ENCODE data around the gene ASB5. TPM values are rescaled to one million over a fixed set of nuclear protein-coding genes. Genes with fewer than 3 reads are reported as not detected.

The ASB5 gene
- total RNA-seq, 1 experiment from 2014 or later: not detected

DNA sequence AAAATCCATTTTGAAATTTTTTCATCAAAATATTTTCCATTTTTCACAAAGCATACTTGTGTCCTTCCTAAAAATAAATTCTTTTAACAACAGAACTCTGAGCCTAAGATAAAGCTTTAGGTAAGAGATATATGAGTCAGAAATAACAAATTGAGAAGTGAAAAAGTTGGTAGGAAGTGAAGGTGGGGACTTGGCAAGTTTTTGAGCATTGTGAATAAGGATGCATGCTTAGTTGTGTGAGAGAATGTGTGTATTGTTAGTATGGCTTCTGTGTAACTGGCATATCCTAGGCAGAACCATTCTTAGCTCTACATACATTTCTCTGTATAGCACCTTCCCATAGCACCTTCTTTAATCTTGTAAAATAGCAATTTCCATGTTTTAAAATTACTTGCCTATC is 6.8 kb downstream of the ASB5 start:
- no TSS peak for BruUV-seq (replicated peaks)
- intact Hi-C loops (cut with micrococcal nuclease): no loop called here
- Mint-ChIP-seq H3K36me3 (ENCODE audit: insufficient read depth, unreplicated experiment) (no peaks in the 10 kb centered on the region), H3K27ac (ENCODE audit: low read depth, unreplicated experiment) (no peak overlapping the region), H3K4me1 (ENCODE audit: insufficient read depth, unreplicated experiment) (peaks cover 4% of the 10 kb centered on the region), H3K9me3 (ENCODE audit: unreplicated experiment) (no peaks in the 10 kb centered on the region), H3K27me3 (ENCODE audit: insufficient read depth, unreplicated experiment) (no peaks in the 10 kb centered on the region), H3K4me3 (ENCODE audit: unreplicated experiment) (no peak overlapping the region)
- CTCF ChIA-PET: no interaction called here
- TF ChIP-seq, protein P1, sequence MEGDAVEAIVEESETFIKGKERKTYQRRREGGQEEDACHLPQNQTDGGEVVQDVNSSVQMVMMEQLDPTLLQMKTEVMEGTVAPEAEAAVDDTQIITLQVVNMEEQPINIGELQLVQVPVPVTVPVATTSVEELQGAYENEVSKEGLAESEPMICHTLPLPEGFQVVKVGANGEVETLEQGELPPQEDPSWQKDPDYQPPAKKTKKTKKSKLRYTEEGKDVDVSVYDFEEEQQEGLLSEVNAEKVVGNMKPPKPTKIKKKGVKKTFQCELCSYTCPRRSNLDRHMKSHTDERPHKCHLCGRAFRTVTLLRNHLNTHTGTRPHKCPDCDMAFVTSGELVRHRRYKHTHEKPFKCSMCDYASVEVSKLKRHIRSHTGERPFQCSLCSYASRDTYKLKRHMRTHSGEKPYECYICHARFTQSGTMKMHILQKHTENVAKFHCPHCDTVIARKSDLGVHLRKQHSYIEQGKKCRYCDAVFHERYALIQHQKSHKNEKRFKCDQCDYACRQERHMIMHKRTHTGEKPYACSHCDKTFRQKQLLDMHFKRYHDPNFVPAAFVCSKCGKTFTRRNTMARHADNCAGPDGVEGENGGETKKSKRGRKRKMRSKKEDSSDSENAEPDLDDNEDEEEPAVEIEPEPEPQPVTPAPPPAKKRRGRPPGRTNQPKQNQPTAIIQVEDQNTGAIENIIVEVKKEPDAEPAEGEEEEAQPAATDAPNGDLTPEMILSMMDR (IDR thresholded peaks at IDR 0.05; ENCODE audit: unreplicated experiment): no peak
- no peak for DNase-seq (ENCODE audit: unreplicated experiment)
- POLR2A ChIA-PET: no interaction called here

DNA sequence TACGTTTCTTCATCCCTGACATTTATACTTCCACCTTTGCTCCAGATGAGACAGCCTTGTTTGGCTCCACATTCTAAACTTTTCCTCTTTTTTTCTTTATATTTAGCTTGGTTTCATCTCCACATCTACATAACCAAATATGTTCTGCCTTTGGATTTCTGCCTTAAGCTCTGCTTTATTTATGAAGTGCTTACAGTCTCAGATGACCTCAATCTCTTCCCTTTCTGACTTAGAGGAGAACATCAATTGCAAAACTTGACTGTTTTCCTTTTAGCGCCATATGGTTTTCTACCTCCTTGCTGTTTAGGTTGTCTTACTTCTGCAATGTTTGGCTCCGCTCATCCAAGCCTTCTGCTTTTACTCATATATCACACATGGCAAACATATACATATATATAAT is 7.5 kb downstream of the ASB5 start:
- Mint-ChIP-seq H3K4me3 (ENCODE audit: unreplicated experiment) (no peak overlapping the region), H3K9me3 (ENCODE audit: unreplicated experiment) (no peaks in the 10 kb centered on the region), H3K27ac (ENCODE audit: low read depth, unreplicated experiment) (no peak overlapping the region), H3K4me1 (ENCODE audit: insufficient read depth, unreplicated experiment) (peaks cover 4% of the 10 kb centered on the region), H3K36me3 (ENCODE audit: insufficient read depth, unreplicated experiment) (no peaks in the 10 kb centered on the region), H3K27me3 (ENCODE audit: insufficient read depth, unreplicated experiment) (no peaks in the 10 kb centered on the region)
- POLR2A ChIA-PET: interaction anchor here (0.7 kb wide), 1 partner anchor 9 kb away, joined by 3 read pairs; no protein-coding TSS in a partner anchor
- BruUV-seq (replicated peaks): no TSS peak
- CTCF ChIA-PET: interaction anchor here (0.7 kb wide), 1 partner anchor 46 kb away, joined by 3 read pairs; no protein-coding TSS in a partner anchor
- TF ChIP-seq, protein P1 (IDR thresholded peaks at IDR 0.05; ENCODE audit: unreplicated experiment): no peak
- intact Hi-C loops (cut with micrococcal nuclease): no loop called here
- DNase-seq (ENCODE audit: unreplicated experiment): no peak

DNA sequence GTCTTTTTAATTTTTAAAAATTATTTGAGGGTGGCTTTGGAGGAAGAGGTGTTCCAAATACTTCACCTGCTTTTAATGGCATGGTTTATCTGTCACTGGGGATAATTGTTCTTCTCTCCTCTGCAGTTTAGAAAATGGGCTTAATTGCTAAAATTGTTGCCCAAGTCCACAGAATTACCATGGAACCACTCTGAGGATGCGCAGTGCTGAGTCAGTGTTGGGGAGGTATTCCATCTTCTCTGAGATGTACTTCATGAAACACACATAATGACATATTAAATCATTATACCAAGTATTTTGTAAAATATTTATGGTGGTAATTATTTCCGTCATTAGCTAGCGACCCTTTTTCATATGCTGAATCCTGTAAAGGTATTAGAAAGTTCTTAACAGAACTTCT is 8.0 kb downstream of the ASB5 start:
- Mint-ChIP-seq H3K36me3 (ENCODE audit: insufficient read depth, unreplicated experiment) (no peaks in the 10 kb centered on the region), H3K27ac (ENCODE audit: low read depth, unreplicated experiment) (no peak overlapping the region), H3K9me3 (ENCODE audit: unreplicated experiment) (no peaks in the 10 kb centered on the region), H3K27me3 (ENCODE audit: insufficient read depth, unreplicated experiment) (no peaks in the 10 kb centered on the region), H3K4me1 (ENCODE audit: insufficient read depth, unreplicated experiment) (peaks cover 4% of the 10 kb centered on the region), H3K4me3 (ENCODE audit: unreplicated experiment) (no peak overlapping the region)
- ChIA-PET POLR2A (no interaction called here), CTCF (no interaction called here)
- TF ChIP-seq, protein P1 (IDR thresholded peaks at IDR 0.05; ENCODE audit: unreplicated experiment): no peak
- intact Hi-C loops (cut with micrococcal nuclease): no loop called here
- BruUV-seq (replicated peaks): no TSS peak
- no peak for DNase-seq (ENCODE audit: unreplicated experiment)

DNA sequence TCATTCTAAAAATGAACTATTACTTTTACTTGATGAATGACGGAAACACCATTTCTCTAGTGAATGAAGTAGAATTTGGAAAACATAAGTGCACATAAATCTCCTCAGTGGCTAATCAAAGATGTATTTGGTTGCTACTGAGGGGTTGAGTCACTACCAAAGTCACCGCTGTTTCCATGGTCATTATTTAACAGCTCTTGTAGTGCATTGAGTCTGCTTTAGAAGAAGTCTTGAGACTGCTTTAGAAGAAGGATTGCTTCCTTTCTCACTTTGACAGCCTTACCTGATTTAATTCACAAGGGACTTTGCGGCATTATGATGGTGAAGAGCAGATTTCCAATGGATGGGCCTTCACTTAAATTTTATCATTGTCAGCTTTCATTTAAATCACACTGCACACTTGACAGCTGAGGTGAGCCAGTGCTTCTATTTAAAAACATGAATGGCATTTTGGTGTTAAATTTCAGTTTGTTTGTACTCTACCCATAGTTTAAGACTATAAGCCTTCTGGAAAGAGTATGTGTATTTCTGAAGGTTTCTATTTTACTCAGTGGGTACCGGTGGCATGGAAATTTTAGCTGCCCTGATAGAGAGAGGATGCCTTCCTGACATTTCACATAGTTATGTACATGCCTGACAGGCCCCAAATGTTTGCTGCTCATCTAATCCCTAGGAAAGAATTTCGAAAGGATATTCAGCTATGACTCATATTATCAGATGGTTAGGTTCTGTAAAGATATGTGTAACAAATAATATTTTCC is 9.5 kb downstream of the ASB5 start:
- BruUV-seq (replicated peaks): no TSS peak
- DNase-seq (ENCODE audit: unreplicated experiment): peak; percentile 51
- H3K27ac Mint-ChIP-seq (ENCODE audit: low read depth, unreplicated experiment): peak overlapping the region; percentile 27
- H3K4me1 Mint-ChIP-seq (ENCODE audit: insufficient read depth, unreplicated experiment): peaks cover 4% of the 10 kb centered on the region
- TF ChIP-seq, protein P1 (IDR thresholded peaks at IDR 0.05; ENCODE audit: unreplicated experiment): no peak
- ChIA-PET CTCF (interaction anchor here (0.7 kb wide), 1 partner anchor 22 kb away, joined by 3 read pairs; no protein-coding TSS in a partner anchor), POLR2A (interaction anchor here (0.7 to 1.3 kb wide), 4 partner anchors 8 to 76 kb away, joined by 3 to 5 read pairs (median 4); no protein-coding TSS in a partner anchor)
- no peaks in the 10 kb centered on the region for H3K9me3 Mint-ChIP-seq (ENCODE audit: unreplicated experiment)
- no peaks in the 10 kb centered on the region for H3K36me3 Mint-ChIP-seq (ENCODE audit: insufficient read depth, unreplicated experiment)
- H3K4me3 Mint-ChIP-seq (ENCODE audit: unreplicated experiment): no peak overlapping the region
- intact Hi-C loops (cut with micrococcal nuclease): loop anchor here (10.0 kb wide), 1 partner anchor 945 kb away; no protein-coding TSS in a partner anchor
- no peaks in the 10 kb centered on the region for H3K27me3 Mint-ChIP-seq (ENCODE audit: insufficient read depth, unreplicated experiment)
